GM12878 (cell line): ENCODE measurements around the gene IFIH1. TPM values are rescaled to one million over a fixed set of nuclear protein-coding genes. Genes with fewer than 3 reads are reported as not detected.
A peak's percentile ranks its signal among the peaks of the same experiment; 100 is the strongest.

Experiments used
- ATAC-seq: fragments of 200-7000 bp; cut with Tn5 transposase; 3 replicates; pipeline ENCODE4 v1.9.1; 2020; ENCODE audit warnings: mild to moderate bottlenecking, moderate library complexity
- BruUV-seq: library from RNA; stranded (reverse); fragments of 400-500 nt; replicated peaks from 2 replicates; lab custom pipeline; 2021; lab: Mats Ljungman, UMichigan
- CTCF ChIA-PET: fragments of 300-600 bp; sonication (Branson Sonifier 250); formaldehyde crosslinking; extraction: SDS; loops from one replicate; lab custom pipeline; 2021; ENCODE audit warnings: inconsistent platforms; lab: Yijun Ruan, JAX
- POLR2A ChIA-PET: fragments of 350-600 bp; formaldehyde crosslinking; extraction: SDS; loops from one replicate; lab custom pipeline; 2021; ENCODE audit warnings: inconsistent platforms; lab: Charles Lee
- RAD21 ChIA-PET: fragments of 300-600 bp; sonication (Branson Sonifier 250); formaldehyde crosslinking; loops from one replicate; lab custom pipeline; 2023; ENCODE audit warnings: antibody characterized with exemption; ENCODE audit not compliant: unreplicated experiment; lab: Charles Lee
- SMC1A ChIA-PET: fragments of 300-600 bp; sonication (Branson Sonifier 250); formaldehyde crosslinking; loops from one replicate; lab custom pipeline; 2023; ENCODE audit not compliant: unreplicated experiment, uncharacterized antibody; lab: Charles Lee
- DNase-seq: peaks from one replicate; pipeline ENCODE4 v3.0.0-alpha.2; 2011; ENCODE audit warnings: low read depth, low spot score
- FAIRE-seq: peaks from 3 replicates; lab custom pipeline; 2011; peaks lifted over from hg19 to GRCh38; lab: Jason Lieb, UNC
- H2AFZ ChIP-seq: 2 replicates; pipeline ENCODE4 v1.6.0; 2011; ENCODE audit warnings: low read depth, low read length, control low read depth; ENCODE audit not compliant: control insufficient read depth
- H3K27ac ChIP-seq: 2 replicates; pipeline ENCODE4 v1.5.1; 2011; ENCODE audit warnings: control low read depth; ENCODE audit not compliant: control insufficient read depth, insufficient read depth
- H3K27me3 ChIP-seq, 2 experiments: replicated peaks in 1 of 2; 2 replicates each; pipeline versions ENCODE4 v1.6.0 to v1.6.1; 2011; ENCODE audit warnings: low read length in 1 of 2; ENCODE audit not compliant: control insufficient read depth in 2 of 2, insufficient read depth in 2 of 2
- H3K36me3 ChIP-seq, 2 experiments: 2 replicates each; pipeline ENCODE4 v1.5.1; 2011; ENCODE audit warnings: low read length in 1 of 2; ENCODE audit not compliant: control insufficient read depth in 2 of 2, insufficient read depth in 2 of 2
- H3K4me1 ChIP-seq: 2 replicates; pipeline ENCODE4 v1.6.1; 2011; ENCODE audit warnings: mild to moderate bottlenecking, low read length, moderate library complexity, mixed read lengths; ENCODE audit not compliant: control insufficient read depth, insufficient read depth
- H3K4me2 ChIP-seq: 2 replicates; pipeline ENCODE4 v1.6.0; 2011; ENCODE audit warnings: control low read depth; ENCODE audit not compliant: control insufficient read depth, insufficient read depth
- H3K4me3 ChIP-seq: fragments of 200-600 bp; sonication (generic); 2 replicates; pipeline ENCODE4 v1.5.1; 2016
- H3K79me2 ChIP-seq: 2 replicates; pipeline ENCODE4 v1.6.0; 2011; ENCODE audit warnings: low read length; ENCODE audit not compliant: control insufficient read depth, insufficient read depth
- H3K9ac ChIP-seq: 2 replicates; pipeline ENCODE4 v1.8.0; 2011; ENCODE audit warnings: low read length, control low read depth, mixed read lengths; ENCODE audit not compliant: control insufficient read depth, insufficient read depth
- H3K9me3 ChIP-seq: replicated peaks from 3 replicates; pipeline ENCODE4 v1.5.1; 2011; ENCODE audit warnings: mild to moderate bottlenecking, low read length; ENCODE audit not compliant: control insufficient read depth, insufficient read depth
- H4K20me1 ChIP-seq: 2 replicates; pipeline ENCODE4 v1.6.0; 2011; ENCODE audit not compliant: control insufficient read depth, insufficient read depth
- CBX5 ChIP-seq: sonication (generic); IDR thresholded peaks from 2 replicates; pipeline ENCODE4 v1.6.1; 2016; ENCODE audit warnings: low read depth, moderate library complexity, mild to moderate bottlenecking, inconsistent platforms
- ESRRA ChIP-seq: IDR thresholded peaks from 2 replicates; pipeline ENCODE4 v1.6.1; 2012; ENCODE audit warnings: mild to moderate bottlenecking, low read length, improper control_type of control experiment
- SPI1 ChIP-seq: IDR thresholded peaks from 2 replicates; pipeline ENCODE4 v1.6.1; 2011; ENCODE audit warnings: low read depth, mild to moderate bottlenecking, low read length, moderate library complexity, borderline replicate concordance; ENCODE audit not compliant: insufficient read depth
- ZBED1 ChIP-seq: IDR thresholded peaks from 2 replicates; pipeline ENCODE4 v1.6.1; 2016; ENCODE audit warnings: borderline replicate concordance
- WGBS: methylation state at CpG from one replicate; pipeline ENCODE4 v1.1.6; 2016; ENCODE audit warnings: low lambda C conversion rate; ENCODE audit not compliant: insufficient replicate concordance, insufficient coverage; ENCODE audit errors: missing lambda C conversion rate; 5-methylcytosine and 5-hydroxymethylcytosine counted together
- in situ Hi-C: fragments of 300-500 bp; cut with MboI; formaldehyde crosslinking; loops from 9 replicates; pipeline ENCODE4 v1.14.3; 2018; ENCODE audit warnings: mixed read lengths
- intact Hi-C: fragments of 100-400 bp; cut with micrococcal nuclease; formaldehyde crosslinking; loops from one replicate; pipeline ENCODE4 v1.14.2; 2022; ENCODE audit not compliant: unreplicated experiment
- polyA plus RNA-seq, 11 experiments: library from polyadenylated mRNA; depleted of rRNA in 4 of 11; unstranded in 6 of 11; stranded (reverse) in 5 of 11; fragments of >200 nt; fragmentation: Nextera tagmentation in 4 of 11; fragmentation: Illumina TruSeq in 1 of 11; extraction: Ambion mirVana in 4 of 11; extraction: Trizol in 1 of 11; gene quantifications; 1 replicate in 1 of 11; 2 replicates in 10 of 11; pipeline versions ENCODE4 v1.2.1 to v1.2.3, GENCODE V29; 2011 to 2016; ENCODE audit warnings: inconsistent platforms in 2 of 11, missing spikeins in 2 of 11, low read depth in 1 of 11
- total RNA-seq, 4 experiments: library from RNA; depleted of rRNA in 3 of 4; stranded (reverse); fragments of >200 nt in 3 of 4; fragmentation: Illumina TruSeq in 1 of 4; extraction: Trizol in 1 of 4; gene quantifications; 2 replicates each; pipeline versions ENCODE4 v1.2.1 to v1.2.3, GENCODE V29; 2013 to 2021
- TF ChIP-seq, protein P1 (sequence below): fragments of 450-650 bp; IDR thresholded peaks from 2 replicates; pipeline ENCODE4 v1.6.1; 2017; ENCODE audit warnings: borderline replicate concordance

Gene IFIH1
- total and polyA plus RNA-seq, 10 of the 15 experiments (the other 5 are each of a cell fraction or from before 2014, with no cell fraction given), result 12.5 to 40.9 (median 28.8) TPM

- H3K27ac ChIP-seq, result peak overlapping the region; percentile 71
- TF ChIP-seq ESRRA (no peak), SPI1 (peak; percentile 29; the same call in 1 of the 2 replicates), CBX5 (no peak), ZBED1 (no peak)
- TF ChIP-seq, protein P1, sequence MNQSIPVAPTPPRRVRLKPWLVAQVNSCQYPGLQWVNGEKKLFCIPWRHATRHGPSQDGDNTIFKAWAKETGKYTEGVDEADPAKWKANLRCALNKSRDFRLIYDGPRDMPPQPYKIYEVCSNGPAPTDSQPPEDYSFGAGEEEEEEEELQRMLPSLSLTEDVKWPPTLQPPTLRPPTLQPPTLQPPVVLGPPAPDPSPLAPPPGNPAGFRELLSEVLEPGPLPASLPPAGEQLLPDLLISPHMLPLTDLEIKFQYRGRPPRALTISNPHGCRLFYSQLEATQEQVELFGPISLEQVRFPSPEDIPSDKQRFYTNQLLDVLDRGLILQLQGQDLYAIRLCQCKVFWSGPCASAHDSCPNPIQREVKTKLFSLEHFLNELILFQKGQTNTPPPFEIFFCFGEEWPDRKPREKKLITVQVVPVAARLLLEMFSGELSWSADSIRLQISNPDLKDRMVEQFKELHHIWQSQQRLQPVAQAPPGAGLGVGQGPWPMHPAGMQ, result no peak
- TF ChIP-seq, all 136 proteins: peak for 1
- H3K4me3 ChIP-seq, result peak overlapping the region; percentile 98
- ChIA-PET CTCF (interaction anchor here (1.2 to 2.1 kb wide), 2 partner anchors 10 to 26 kb away, joined by 4 to 17 read pairs; partner anchors contain the start of gene IFIH1), POLR2A (no interaction called here), RAD21 (interaction anchor here (1.3 kb wide), 1 partner anchor 124 kb away, joined by 4 read pairs; no protein-coding TSS in a partner anchor), SMC1A (interaction anchor here (1.5 kb wide), 1 partner anchor 452 kb away, joined by 3 read pairs; no protein-coding TSS in a partner anchor)
- in situ Hi-C loops, result no loop called here
- no peak for FAIRE-seq
- no peaks in the 10 kb centered on the region for H4K20me1 ChIP-seq
- TSS peak; percentile 66 for BruUV-seq
- peak overlapping the region; percentile 90 for H3K4me2 ChIP-seq
- peaks cover 10% of the 10 kb centered on the region for H3K79me2 ChIP-seq
- no peak for ATAC-seq
- peak overlapping the region; percentile 89 for H2AFZ ChIP-seq
- intact Hi-C loops, result no loop called here
- 1% methylated on average over 8 of the region's 8 CpGs for WGBS
- H3K4me1 ChIP-seq, result no peaks in the 10 kb centered on the region
- no peaks in the 10 kb centered on the region for H3K9me3 ChIP-seq
- DNase-seq, result no peak
- H3K36me3 ChIP-seq, result no peaks in the 10 kb centered on the region
- no peaks in the 10 kb centered on the region for H3K27me3 ChIP-seq
- H3K9ac ChIP-seq, result peak overlapping the region; percentile 72
Observed at GRCh38 chr2:162344617-162344950, 26.1 kb upstream of the IFIH1 start.
